Jurkat, Clone E6-1 (cell line): Measurements from ENCODE around the gene ATP5PD.
A peak's percentile ranks its signal among the peaks of the same experiment; 100 is the strongest.
"Not testable (repeated sequence)": the region's sequence is repeated elsewhere in the genome, so short reads cannot be mapped to it uniquely, and the experiment has no call there.

ENCODE experiments used
- DNase-seq: peaks from one replicate; pipeline ENCODE4 v3.0.0-alpha.2; 2011; ENCODE audit warnings: low read depth, low spot score
- H3K4me3 ChIP-seq: 2 replicates; pipeline ENCODE4 v1.5.1; 2011; ENCODE audit warnings: mild to moderate bottlenecking, low read length, control low read depth, moderate library complexity

The ATP5PD gene

DNA sequence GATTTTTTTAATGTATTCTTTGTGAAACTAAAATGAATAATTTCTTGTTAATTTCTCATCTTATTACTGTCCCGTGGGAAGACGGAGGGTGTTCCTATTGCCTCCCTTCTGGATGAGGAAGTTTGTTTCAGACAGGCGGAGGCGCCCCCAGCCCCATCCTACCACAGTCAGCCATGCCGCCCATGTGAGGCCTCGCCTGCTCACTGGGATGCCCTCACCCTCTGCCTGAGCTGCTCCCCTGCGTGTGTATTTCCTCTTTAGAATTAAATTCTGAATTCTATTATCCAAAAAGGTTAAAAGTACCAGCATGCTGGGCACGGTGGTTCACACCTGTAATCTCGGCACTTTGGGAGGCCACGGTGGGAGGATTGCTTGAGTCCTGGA lies 14.3 kb upstream of the ATP5PD start:
- H3K4me3 ChIP-seq: no peak overlapping the region
- no peak for DNase-seq

GRCh38 chr17:75060434-75061054 lies 13.8 kb upstream of the ATP5PD start:
- H3K4me3 ChIP-seq: no peak overlapping the region
- no peak for DNase-seq

DNA sequence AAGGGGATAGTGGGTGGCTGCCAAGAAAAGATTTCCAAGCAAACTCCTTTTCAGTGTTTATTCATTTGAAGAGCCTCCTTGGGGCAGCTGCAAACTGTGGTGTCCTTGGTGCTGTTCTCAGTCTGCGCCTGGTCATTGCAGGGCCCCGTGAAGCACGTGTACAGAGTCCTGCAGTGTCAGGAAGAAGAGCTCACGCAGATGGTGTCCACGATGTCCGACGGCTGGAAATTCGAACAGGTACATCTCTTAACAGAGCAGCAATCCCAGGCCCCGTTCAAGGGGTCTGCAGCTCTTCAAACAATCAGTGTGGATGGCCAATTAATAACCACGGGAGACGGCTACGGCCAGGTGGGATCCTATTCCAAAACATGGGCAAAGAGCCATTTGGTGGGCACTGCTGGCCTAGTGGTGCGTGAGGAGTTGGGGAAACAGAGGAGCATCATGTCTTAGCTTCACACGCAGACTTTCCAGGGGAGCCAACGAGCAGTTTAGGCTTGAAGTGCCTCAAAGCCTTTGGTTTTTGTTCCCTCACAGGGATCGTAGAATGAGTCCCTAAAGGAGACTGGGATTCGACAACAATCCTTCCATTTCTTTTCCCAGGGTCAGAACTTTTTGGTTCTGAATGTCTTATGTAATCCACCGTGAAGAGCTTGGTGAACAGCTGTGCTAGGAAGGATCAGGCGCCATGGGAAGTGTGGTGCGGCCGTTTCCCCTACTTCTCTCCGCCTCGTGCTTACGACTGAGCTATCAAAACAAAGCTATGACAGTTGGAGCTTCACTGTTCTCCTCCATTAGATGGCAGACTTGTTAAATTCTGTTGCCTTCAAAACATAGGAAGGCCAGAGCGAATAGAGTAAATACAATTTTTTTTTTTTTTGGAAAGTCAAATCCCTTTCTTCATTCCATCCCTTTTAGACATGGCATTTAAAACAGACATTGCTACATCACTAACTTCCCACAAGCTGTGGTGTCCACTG lies 12.9 kb upstream of the ATP5PD start:
- no peak overlapping the region for H3K4me3 ChIP-seq
- DNase-seq: no peak

DNA sequence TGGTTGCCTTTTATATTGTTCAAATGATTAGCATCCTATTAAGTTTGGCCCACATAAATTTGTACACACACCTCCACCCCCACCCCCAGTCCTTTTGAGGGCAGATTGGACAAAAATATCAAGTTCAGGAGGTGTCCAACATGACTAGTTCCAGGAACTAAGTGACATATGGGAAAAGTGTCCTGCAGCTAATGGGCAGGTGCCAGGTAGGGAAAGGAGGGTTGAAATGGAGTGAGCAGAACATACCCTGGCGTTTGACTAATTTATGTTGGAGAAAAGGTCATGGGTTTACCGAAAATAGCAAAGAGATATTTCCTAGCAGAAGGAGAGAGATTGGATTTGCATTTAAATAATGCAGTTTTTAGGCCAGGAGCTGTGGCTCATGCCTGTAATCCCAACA lies 5.2 kb upstream of the ATP5PD start:
- DNase-seq: no peak

GRCh38 chr17:75049706-75050105 lies 2.9 kb upstream of the ATP5PD start:
- no peak for DNase-seq

More for the DNA sequence above, 5.2 kb upstream of the ATP5PD start:
- no peak overlapping the region for H3K4me3 ChIP-seq

DNA sequence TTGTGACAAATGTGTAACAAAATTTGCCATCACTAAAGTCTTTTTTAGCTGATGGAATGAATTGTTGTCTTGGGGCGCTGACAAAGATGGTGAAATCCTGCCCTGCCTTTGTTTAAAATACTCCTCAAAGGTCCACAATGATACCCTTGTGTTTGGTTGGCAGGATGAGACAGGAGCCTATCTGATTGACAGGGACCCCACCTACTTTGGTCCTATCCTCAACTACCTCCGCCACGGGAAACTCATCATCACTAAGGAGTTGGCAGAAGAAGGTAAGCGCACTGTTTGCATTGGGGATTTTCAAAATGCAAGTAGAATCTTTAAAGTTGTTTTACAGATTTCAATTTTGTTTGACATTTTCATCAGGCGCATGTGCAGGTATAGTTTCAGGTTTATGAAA lies 2.3 kb upstream of the ATP5PD start:
- no peak for DNase-seq
- H3K4me3 ChIP-seq: no peak overlapping the region

More at GRCh38 chr17:75049706-75050105, 2.9 kb upstream of the ATP5PD start:
- no peak overlapping the region for H3K4me3 ChIP-seq

DNA sequence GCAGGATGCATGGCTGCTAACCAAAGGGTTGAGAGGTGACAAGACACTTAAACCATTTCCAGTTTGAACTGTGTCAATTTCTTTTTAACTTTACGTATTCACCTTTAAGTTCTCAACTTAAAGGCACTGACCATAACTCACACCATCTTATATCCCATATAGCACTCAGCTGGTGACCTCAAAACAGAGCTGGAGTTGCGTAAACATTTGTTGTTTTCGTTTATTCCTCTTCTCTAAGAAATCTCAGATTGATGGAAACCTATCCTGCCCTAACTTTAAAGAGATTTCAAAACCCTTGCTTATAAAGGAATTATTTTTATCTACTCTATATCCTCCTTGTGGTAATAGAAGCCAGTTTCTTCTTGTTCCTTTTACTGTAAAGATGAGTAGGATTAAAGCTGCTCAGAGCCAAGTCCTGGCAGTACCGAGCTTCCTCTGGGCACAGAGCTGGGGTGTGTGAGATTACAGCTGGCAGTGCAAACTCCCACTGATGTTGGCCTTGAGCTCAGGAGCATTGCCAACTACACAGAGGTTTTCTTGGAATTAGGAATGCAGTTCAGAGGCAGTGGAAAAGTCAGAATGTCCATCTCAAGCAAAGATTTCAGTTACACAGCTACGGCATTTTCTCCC lies 1.6 kb upstream of the ATP5PD start:
- H3K4me3 ChIP-seq: peak overlapping the region; percentile 91
- DNase-seq: no peak

- DNase-seq: no peak
- peak overlapping the region; percentile 91 for H3K4me3 ChIP-seq
Observed at GRCh38 chr17:75047398-75048098, 779 bp upstream of the ATP5PD start.

DNA sequence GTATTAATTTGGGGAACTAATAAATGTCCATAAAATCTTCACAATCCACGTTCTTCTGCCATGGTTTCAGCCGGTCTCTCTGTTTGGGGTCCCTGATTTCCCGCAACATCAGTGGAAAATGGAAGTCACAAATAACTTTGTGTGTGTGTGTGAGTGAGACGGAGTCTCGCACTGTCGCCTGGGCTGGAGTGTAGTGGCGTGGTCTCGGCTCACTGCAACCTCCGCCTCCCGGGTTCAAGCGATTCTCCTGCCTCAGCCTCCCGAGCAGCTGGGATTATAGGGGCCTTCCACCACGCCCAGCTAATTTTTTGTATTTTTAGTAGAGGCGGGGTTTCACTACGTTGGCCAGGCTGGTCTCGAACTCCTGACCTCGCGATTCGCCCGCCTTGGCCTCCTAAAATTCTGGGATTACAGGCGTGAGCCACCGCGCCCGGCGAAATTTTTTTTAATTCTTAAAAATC lies 793 bp downstream of the ATP5PD start:
- DNase-seq: not testable (repeated sequence)
- H3K4me3 ChIP-seq: peak overlapping the region; percentile 91

DNA sequence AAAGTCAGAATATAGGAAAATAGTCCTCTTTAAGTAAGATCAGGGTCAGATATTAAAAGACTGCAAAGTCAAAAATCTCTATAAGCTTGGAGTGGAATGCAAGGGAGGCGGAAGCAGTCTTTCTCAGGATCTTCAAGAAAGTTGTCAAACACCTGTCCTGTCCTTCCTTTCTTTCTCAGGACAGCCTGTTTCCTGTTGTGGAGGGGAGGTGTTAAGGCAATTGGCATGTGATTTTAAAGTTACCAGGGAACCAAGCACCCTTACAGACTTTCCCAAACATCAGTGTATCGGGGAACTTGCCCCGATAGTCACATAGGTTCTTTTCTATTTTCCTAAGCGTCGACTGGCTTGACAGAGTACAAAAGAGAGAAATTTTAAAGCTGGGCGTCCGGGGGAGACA lies 2.1 kb downstream of the ATP5PD start:
- H3K4me3 ChIP-seq: no peak overlapping the region
- no peak for DNase-seq

- DNase-seq, H3K4me3 ChIP-seq: not testable (repeated sequence)
Observed at GRCh38 chr17:75043789-75044188, 3.0 kb downstream of the ATP5PD start.

DNA sequence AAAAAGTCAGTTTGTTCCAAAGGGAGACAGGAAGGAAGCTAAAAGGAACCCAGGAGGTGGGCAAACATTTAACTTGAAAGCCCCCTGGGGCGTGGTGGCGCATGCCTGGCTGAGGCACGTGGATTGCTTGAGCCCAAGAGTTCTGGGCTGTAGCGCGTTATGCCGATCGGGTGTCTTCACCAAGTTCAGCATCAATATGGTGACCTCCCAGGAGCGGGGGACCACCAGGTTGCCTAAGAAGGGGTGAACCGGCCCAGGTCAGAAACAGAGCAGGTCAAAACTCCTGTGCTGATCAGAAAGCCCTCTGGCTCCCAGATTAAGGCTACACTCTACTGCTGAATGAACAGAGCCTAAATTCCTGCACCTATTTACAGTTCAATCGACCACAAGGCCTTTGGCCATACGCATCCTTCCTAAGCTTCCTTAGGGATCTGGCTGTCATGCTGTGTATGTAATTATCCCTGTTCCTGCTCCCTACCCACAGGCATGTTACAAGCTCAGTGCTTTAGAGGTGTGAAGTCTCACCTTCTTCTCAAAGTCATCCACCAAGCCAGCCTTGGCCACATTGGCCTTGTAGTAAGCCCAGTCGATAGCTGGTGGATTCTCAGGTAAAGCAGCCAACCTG lies 5.0 kb downstream of the ATP5PD start:
- DNase-seq: no peak
- no peak overlapping the region for H3K4me3 ChIP-seq

GRCh38 chr17:75039238-75039637 lies 7.5 kb downstream of the ATP5PD start:
- no peak for DNase-seq
- H3K4me3 ChIP-seq: no peak overlapping the region

- DNase-seq: peak; percentile 36
- H3K4me3 ChIP-seq: no peak overlapping the region
Observed at GRCh38 chr17:75036643-75037268, 10.0 kb downstream of the ATP5PD start.

DNA sequence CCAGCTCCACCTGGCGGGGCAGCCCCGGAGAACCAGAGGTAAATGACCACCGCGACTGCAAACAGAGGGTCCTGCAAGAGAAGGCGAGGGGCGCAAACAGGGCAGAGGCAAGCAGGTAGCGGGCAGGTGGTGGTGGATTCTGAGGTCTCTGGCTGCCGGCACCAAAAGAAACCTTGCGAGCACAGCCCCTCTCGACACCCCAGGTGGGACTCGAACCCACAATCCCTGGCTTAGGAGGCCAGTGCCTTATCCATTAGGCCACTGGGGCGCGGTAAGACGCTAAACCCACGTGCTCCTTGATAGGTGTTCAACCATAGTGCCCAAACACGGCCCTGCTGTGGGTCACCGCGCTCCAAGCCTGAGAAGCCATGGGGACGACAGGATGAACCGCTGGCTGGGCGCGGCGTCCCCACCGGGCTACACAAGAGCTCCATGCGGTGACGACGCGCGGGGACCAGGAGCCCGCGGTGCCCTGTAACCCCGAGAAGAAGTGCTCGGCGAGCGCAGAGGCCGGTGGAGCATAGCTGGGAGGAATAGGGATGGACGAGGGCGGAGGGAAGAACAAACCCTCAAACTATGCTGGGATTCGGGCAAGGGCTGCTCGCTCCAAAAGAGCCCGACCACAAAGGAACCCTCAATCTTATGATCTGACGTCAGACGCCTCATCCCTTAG lies 12.4 kb downstream of the ATP5PD start:
- peak; percentile 70 for DNase-seq
- peak overlapping the region; percentile 65 for H3K4me3 ChIP-seq

GRCh38 chr17:75033346-75034235 lies 13.2 kb downstream of the ATP5PD start:
- no peak for DNase-seq
- peak overlapping the region; percentile 65 for H3K4me3 ChIP-seq

GRCh38 chr17:75032720-75033280 lies 14.0 kb downstream of the ATP5PD start:
- no peak overlapping the region for H3K4me3 ChIP-seq
- no peak for DNase-seq
